IPS DF 19.7 (cell line): ENCODE data around the gene WHRN.

Experiments used
- DNase-seq: peaks from one replicate; pipeline ENCODE4 v3.0.0-alpha.2; 2013; ENCODE audit warnings: low read depth, low spot score

The WHRN gene

DNA sequence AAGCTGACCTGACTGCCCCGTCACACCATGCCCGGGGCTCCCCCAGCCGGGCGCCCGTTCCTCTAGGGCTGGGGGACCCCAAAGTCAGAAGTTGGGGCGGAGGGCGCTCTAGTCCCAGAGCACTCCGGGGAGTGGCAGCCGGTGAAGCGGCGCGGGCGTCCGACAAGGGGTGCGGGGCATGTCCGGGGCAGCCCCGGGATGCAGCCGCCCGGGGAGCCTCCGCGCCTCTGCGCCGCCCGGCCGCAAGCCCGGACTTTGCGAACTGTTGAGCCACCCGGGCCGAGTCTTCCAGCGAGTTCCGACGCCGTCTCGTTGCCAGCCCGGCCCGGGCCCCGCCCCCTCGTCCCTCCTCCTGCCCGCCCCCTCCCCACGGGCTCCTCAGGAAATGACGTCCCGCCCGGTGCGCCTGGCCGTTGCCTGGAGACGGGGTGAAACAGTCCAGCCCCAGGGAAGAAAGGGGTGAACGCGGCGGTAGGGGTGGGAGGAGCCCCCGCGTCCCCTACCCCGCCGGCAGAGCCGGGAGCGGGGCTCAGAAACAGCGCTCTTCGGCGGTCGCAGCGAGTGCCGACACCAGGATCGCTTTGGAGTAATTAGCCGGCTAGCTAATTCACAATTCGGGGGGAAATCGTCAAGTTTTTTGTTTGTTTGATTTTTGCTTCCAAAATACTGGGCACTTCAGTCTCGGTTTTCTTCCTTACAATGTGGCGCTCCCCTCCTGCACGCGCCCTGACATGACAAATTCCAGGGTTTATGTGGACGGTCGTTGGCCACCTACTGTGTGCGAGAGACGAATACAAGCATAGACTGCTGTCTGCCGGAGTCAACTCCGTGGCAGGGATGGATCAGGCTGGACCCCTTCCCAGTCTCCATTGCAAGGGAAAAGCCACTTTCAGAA lies at the start of gene WHRN:
WHRN (minus strand) TSS at position 287 of the 895 bp plus-strand sequence. CDS start 672 bp downstream, outside the sequence.
- peak; percentile 54 for DNase-seq

DNA sequence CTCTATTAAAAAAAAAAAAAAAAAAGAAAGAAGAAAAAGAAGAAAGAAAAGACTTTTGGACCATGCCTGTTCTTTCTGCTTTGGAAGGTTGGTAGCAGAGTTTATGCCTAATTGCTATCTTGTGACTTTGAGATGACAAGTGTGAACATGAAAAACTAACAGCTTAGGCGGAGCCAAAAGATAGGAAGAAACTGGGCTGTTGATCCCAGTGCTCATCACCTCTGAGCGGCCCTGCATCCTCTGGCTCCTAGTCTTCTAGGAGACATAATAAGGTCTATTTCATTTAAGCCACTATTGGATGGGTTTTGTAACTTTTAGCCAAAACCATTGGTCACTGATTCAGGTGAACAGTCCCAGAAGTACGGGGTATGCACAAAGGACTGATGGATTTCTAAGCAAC lies 47.9 kb upstream of the WHRN start:
- no peak for DNase-seq

DNA sequence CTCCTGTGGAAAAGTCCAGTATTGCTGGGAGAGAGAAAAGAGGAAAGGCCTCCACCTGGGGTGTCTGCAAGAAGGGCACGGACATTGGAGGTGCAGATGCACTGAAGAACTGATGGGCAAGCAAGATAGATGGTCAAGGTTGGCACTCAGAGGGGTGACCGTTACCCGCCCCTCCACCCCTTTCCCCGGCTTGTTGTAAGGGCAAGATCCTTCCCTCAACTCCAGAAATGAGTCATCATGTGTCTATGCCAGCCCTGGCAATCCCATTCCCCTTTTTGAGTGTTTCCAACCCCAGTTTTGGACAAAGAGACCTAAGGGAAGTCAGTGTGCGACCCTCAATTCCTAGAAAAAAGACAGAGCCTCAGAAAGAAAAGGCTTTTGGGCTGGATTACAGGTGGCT lies 47.4 kb upstream of the WHRN start:
- DNase-seq, result no peak

DNA sequence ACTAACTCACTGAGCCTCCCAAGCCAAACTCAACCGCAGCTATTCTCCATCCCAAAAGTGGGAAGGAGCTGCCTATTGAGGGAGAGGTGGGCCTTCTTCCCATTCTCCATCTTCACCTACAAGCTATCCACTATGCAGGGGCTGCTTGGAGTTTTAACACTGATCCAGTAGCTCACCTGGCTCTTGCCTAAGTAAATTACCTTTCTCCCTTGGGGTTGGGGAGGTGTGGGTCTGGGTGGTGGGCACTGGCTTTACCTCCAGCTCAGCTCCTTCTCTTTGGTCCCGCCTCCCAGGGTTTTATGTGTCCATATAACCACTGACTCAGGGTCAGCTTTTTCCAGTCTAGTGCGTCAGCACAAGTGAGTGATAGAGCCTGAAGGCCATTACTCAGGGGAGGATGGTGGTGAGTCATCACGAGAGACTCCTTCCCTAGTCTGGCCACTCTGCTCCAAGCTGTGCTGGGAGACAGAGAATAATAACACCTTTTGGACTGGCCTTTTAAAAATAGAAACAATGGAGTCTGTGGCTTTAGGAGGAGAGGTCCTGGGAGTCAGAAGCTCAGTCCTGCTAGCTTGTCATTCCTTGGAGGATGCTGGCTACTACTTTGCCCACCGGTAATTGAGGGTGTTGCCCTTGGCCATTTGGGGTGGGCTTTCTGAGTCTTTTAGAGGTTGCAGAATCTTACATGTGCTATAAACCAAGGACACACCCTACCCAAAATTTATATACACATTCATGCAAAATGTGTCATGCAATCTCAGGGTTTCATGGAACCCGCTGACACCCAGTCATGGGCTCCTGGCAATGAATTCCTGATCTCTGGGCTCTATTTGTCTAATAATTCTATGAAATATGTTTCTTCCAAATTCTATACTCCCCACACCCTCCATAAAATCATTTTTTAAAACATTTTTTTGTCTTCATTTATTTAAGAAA lies 46.7 kb upstream of the WHRN start:
- no peak for DNase-seq

DNA sequence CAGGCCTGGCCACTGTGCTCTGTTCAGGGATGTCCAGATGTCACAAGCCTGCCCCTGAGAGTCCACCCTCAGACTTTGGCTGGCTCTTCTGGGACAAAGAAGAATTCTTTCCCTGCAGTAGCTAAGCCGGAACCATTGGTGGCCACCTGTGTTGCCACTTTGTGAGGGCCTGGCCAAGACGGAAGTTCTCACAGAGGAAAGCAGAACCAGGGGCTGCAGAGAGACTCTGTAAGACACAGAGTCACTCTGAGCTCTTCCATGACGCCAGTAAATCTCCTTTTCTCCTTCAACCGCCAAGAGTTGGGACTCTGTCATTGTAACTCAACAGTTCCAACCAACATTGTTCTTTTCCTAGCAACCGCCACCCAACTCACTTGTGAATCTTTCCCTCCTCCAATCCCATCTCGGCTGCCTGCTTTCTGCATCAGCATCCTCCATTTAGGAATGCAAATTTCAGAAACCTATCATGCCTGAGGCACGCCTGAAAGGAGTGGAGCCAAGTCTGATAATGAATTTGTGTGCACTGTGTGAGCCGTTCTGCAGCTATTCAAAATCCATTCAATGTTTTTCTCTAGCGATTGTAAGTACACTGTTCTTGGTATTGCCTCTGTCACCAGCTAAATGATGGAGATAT lies 44.5 kb upstream of the WHRN start:
- no peak for DNase-seq

DNA sequence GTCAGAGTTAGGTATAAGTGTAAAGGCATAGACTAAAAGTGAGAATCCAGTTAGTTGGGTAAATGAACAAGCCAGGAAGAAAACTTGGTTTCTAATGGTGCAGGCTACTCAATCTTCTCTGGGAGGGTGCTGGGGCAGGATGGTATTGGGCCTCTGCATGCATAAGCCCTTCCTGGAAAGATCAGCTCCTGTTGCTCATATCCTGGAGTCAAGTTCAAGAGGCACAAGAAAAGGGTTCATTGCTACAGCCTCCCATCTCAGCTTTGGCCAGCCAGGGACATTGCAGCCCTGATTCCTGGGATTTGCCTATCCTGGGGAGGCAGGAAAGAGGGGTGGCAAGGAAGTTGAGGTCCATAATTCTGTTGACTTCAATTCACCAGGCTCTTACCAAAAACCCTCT lies 41.6 kb upstream of the WHRN start:
- no peak for DNase-seq

DNA sequence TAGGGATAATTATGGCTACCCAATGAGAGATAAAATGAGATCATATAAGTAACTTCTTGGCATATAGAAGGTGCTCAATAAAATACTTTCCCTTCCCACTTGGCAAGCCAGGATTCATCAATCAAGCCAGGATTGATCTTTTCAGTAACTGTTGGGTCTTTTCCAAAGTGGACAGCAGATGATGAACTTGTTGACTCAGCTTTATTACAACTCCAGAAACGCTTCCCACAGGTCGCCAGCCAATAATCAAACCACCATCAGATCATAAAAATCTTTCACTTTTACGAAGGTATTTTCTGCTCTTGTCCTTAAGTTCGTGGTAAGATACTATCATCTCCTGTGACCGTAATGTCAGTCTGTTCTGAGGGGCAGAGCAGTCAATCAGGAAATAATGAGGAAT lies 39.8 kb upstream of the WHRN start:
- no peak for DNase-seq

DNA sequence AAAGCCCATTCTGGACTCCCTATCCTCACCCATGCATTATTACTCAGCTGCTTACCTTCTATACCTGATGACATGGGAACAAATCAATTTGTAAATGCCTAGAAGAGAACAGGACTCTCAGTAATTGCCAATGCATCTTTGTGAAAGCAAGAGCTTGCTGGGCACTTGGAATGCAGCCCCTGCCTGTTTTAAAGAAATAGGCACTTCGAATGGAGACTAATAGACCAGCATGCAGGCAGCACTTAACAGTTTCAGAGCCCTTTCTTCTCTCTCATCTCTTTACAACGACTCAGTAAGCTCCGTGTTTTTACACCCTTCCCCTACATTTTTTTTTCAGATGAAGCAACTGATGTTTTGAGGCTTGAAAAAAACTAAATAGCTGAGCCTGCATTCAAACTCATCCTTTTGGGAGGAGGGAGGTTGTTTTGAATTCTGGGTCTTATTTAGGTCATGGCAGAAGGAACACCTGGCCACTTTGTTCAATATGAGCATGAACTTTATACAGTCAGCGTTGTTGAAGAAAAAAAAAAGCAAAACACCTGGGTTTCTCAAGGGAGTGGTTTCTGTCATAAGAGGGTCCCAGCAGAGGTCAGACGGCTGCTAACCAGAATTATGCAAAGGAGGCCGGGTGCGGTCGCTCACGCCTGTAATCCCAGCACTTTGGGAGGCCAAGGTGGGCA lies 34.6 kb upstream of the WHRN start:
- no peak for DNase-seq

DNA sequence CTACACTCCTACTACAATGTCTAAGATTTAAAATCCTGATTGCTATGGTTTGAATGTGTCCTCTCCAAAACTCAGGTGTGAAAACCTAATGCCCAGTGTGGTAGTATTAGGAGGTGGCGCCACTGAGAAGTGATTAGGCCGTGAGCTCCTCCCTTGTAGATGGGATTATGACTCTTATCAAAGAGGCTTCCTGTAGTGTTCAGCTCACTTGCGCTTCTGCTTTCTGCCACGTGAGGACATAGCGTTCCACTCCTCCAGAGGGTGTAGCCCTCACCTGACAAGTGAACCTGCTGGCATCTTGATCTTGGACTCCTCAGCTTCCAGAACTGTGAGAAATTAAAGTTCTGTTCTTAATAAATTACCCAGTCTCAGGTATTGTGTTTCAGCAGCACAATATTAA lies 33.0 kb upstream of the WHRN start:
- peak; percentile 68 for DNase-seq

DNA sequence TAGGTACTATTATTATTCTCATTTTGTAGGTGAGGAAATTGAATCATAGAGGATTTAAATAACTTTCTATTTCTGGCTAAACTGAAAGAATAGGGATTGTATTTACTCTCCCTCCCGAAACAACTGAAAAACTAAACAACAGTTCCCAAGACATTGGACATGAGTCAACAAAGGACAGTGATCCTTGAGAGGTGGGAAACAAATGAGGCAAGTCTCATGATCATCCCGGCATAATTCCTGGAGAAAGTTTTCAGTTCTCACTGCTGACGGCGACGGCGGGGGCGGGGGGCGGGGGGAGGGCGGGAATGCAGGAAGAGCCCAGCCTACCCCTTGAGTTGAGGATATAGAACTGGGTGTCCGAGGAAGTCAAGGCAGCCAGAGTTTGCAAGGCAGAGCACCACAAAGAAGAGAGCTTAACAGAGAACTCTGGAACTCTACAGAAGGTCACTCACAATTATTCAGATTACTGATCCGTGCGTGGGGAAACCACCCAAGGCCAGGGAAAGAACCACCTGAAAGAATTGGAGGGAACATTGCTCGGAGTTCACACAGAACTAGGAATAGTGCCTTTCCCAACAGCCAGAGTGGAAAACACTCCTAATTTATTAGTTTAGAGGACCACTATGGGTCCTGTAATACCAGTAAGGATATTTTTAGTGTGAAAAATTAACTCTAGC lies 27.4 kb upstream of the WHRN start:
- DNase-seq, result no peak

DNA sequence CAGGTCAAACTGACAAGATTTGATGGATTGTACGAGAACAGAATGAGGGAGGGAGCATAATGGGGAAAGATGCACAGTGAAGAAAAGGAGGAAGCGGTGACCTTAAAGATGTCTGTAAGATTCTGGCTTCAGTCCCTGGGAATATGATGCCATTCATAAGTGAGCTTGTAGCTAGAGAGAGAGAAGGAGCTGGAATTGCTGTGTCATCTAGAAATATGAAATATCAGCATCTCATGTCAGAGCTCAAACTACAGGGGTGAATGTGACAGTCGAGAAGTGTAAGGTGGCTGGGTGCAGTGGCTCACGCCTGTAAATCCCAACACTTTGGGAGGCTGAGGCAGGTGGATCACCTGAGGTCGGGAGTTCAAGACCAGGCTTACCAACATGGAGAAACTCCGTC lies 24.0 kb upstream of the WHRN start:
- DNase-seq, result no peak

DNA sequence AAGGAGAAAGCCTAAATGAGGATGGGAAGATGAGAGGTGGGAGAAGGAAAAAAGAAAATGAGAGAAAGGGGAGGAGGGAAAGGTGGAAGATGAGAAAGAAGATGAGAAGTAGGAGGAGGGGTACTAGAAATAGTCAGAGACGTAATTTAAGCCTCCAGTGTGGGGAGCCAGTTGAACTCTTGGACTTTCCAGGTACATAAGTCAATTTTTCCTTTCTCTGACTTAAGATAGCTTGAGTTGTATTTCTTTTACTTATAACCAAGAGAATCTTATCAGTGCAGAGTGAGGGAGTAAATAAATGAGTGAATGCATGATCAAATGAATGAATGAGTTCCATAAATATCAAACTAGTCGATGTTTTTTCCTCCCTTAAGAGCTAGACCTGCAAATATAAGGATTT lies 21.5 kb upstream of the WHRN start:
- DNase-seq, result no peak

DNA sequence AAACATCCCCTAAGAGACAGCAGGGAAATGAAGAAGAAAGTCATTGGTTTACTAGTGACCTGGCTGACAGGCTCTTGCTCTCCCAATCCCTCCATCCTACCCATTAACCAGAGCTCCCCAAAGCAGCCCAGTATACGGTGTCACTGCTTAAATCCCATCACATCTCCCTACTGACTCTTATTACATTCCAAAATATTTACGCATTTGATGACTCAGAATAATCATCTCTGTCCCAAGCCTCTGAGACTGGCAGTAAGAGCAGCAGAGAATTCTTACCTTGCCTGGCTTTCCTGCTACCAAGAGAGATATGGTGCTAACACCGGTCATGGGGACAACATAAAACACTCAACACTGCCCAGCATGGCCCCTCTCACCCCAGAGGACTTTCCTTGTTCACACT lies 20.2 kb upstream of the WHRN start:
- DNase-seq, result no peak

DNA sequence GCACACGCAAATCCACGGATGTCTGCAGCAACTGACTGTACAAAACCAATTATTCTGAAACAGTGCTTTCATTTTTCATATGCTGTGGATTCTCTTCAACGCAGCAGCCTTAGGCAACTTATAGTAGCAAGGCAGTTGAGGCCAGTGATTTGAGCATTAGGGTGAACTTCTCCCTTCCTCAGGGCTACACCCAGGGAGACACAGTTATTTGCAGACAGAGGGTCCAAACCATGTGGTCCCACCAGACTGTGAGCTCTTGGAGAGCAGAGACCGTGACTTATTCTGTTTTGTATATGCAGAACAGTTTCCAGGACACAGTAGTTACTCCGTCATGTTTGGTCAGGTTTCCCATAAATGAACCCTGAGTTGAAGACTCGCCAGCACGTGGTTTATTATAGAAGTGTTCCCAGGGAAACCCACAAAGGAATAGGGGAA lies 19.0 kb upstream of the WHRN start:
- no peak for DNase-seq

DNA sequence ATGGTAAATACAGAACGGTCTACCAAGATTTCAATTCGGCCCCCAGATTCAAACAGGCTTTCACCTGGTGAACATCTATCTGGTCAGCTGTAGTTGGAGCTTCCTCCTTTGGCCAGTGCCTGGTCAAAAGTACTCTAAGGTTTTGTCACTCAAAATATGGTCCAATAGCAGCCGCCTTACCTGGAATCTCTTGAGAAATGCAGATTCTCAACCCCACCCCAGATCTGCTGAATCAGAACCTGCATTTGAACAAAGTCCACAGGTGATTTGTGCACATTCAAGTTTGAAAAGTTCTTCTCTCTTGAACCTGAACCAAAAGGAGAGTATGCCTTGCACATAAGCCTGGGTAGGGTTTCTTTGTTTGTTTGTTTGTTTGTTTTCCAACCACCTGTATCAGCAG lies 17.6 kb upstream of the WHRN start:
- DNase-seq, result no peak

DNA sequence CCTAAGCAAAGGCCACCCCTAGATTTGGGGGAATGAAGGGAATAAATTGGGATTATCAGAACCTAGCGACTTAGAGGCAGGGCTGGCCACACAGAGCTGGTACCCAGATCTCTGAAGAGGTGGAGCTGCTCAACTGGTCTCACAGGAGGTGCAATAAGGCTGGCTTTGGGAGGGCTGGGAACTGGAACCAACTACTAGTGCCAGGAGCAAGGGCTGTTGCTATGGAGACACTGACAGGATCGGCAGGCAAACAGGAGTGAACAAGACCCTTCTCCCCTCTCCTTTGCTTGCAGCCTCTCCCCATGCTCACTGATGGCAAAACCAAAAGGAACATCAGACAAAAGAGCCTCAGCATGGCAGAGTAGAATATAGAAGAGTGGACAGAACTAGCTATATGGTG lies 17.0 kb upstream of the WHRN start:
- no peak for DNase-seq

DNA sequence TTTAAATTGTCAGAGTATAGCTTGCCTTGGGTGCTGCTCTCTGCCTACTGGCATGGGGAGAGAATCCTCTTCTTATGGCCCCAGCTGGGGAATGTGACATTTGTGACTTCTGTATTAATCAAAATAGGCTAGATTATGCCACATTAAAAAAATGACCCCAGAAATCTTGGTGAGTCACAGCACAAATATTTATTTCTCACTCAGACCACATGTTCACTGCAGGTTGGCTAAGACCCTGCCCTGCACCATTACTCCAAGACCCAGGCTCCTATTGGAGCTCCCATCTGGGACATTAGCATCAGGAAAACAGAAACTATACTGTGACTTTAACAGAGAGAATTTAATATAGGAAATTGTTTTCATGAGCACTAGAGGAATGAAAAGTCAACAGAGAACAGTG lies 16.6 kb upstream of the WHRN start:
- DNase-seq, result no peak

DNA sequence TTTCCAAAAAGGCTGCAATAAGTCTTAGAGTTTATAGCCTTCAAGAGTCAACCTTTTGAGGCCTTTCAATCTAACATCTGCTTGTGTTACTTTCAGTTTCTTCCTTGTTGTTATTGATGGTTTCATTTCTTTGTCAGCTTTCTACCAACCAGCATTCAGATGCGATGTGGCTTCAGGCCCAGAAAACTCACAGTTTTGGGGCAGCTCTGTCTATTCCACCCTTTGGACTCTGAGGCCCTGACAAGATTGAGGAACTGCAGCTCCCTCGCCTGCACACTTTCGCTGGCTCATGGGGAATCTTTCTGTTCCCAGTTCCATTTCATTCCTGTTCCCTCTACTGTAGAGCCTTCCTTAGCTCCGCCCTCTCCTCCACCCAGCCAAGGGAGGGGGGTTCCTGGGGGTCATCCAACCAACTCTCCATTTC lies 13.3 kb upstream of the WHRN start:
- no peak for DNase-seq

DNA sequence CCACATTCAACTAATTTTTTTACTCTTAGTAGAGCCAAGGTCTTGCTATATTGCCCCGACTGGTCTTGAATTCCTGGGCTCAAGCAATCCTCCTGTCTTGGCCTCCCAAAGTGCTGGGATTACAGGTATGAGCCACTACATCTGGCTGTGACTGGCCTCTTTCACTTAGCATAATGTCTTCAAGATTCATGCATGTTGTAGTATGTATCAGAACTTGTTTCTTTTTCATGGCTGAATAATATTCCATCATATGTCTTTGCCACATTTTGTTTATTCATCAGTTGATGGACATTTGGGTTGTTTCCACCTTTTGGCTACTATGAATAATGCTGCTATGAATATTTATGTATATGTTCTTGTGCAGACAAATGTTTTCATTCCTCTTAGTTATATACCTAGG lies 12.8 kb upstream of the WHRN start:
- no peak for DNase-seq

DNA sequence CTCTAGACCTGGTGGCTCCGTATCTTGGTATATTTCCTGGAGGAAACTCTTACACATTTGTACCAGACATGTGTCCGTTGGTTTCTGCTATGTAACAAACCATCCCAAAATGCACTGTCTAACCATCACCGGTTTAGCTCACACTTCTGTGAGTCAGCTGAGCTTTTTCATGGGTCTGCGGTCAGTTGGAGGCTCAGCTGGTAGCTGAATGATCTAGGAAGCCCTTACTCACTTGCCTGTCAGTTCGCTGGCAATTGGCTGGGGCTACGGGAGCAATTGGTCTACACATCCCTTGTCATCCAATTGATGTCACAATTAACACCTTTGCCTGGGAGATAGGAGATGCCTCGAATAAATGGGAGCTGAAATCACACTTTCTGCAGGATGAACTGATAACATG lies 11.6 kb upstream of the WHRN start:
- no peak for DNase-seq

DNA sequence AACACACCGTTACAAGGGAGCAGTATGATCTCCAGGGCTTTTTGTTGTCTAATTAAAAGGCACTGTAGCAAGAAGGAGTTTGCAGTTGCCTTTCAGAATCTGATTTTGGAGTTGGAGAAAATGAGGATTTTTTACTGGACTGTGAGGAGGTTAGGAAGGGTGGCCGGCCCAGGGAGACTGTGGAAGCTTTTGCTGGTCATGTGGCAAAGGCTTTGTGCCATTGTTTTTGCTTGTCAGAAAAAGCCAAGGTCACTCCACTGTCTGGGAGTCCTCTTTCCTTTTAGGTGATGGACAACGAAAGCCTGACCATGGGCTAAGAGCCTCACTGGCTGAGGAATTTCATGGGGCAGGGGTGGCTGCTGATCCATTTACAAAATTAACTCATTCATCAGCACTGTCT lies 10.3 kb upstream of the WHRN start:
- no peak for DNase-seq
